ENCODE results near the gene DENND1A. TPM values are rescaled to one million over a fixed set of nuclear protein-coding genes. Genes with fewer than 3 reads are reported as not detected.

Gene DENND1A
- total and polyA plus RNA-seq, 11 donors, result 9.8 to 24.0 (median 14.7) TPM

DNA sequence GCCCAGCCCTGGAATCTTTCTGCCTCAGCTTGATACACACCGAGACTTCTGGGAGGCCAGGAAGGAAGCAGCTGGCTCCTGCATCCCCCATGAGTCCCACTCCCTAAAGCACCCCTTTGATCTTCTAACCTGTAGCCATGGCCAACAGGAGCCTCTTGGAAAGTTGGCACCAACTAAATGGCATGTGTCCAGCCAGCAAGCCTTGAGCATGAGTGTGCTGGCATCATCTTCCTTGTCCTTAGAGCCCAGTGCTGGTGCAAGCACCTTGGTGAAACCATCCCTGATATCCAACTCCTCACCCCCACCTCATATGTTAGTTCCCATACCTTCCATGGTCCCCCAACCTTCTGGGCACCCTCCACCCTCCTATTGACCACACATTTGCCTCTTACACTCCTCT is 443.5 kb downstream of the DENND1A start:
- no peak overlapping the region for H3K4me3 ChIP-seq
- WGBS, 4 donors, result 69 to 83% (median 79%) methylated on average over 1 of the region's 1 CpG; no CpG with 5 or more reads in 1 of the 4 donors
- DNase-seq, result no peak
- no peaks in the 10 kb centered on the region for H3K27me3 ChIP-seq
- no peaks in the 10 kb centered on the region for H3K36me3 ChIP-seq
- no peak overlapping the region for H3K27ac ChIP-seq
- H3K4me1 ChIP-seq, result no peaks in the 10 kb centered on the region
- ATAC-seq, result peak in 1 of 4 donors; percentile 34
- no peaks in the 10 kb centered on the region for H3K9me3 ChIP-seq
- intact Hi-C loops (cut with DNase I), result no loop called here
- TF ChIP-seq, protein P1, sequence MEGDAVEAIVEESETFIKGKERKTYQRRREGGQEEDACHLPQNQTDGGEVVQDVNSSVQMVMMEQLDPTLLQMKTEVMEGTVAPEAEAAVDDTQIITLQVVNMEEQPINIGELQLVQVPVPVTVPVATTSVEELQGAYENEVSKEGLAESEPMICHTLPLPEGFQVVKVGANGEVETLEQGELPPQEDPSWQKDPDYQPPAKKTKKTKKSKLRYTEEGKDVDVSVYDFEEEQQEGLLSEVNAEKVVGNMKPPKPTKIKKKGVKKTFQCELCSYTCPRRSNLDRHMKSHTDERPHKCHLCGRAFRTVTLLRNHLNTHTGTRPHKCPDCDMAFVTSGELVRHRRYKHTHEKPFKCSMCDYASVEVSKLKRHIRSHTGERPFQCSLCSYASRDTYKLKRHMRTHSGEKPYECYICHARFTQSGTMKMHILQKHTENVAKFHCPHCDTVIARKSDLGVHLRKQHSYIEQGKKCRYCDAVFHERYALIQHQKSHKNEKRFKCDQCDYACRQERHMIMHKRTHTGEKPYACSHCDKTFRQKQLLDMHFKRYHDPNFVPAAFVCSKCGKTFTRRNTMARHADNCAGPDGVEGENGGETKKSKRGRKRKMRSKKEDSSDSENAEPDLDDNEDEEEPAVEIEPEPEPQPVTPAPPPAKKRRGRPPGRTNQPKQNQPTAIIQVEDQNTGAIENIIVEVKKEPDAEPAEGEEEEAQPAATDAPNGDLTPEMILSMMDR (IDR thresholded peaks at IDR 0.05), result no peak
- TF ChIP-seq POLR2A (IDR thresholded peaks at IDR 0.05), result no peak

DNA sequence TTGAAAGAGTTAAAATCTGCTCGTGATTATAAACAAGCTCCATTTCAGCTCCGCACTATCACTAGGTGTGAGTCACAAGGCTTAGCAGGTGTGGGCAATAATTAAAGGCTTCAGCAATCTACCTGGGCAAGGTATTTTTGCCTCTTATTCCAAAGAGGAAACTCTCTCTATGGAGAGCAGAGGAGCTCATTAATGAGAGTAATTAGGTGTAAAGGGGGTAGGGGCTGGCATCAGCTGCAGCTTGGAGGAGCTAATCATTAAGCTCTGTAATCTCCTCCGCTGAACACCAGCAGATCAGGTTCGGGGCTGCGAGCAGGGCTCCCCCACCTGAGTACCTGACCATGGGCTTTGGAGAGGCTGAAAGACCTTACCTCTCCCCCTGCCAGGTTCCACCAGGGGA is 444.7 kb downstream of the DENND1A start:
- DNase-seq (no peak), ATAC-seq (no peak)
- Histone ChIP-seq H3K9me3 (no peaks in the 10 kb centered on the region), H3K4me1 (no peaks in the 10 kb centered on the region), H3K27me3 (no peaks in the 10 kb centered on the region), H3K27ac (no peak overlapping the region), H3K36me3 (no peaks in the 10 kb centered on the region), H3K4me3 (no peak overlapping the region)
- TF ChIP-seq, protein P1 (IDR thresholded peaks at IDR 0.05), result no peak
- no peak for TF ChIP-seq POLR2A (IDR thresholded peaks at IDR 0.05)
- intact Hi-C loops (cut with DNase I), result no loop called here
- 88 to 93% (median 92%) methylated on average over 5 of the region's 5 CpGs for WGBS, 4 donors

DNA sequence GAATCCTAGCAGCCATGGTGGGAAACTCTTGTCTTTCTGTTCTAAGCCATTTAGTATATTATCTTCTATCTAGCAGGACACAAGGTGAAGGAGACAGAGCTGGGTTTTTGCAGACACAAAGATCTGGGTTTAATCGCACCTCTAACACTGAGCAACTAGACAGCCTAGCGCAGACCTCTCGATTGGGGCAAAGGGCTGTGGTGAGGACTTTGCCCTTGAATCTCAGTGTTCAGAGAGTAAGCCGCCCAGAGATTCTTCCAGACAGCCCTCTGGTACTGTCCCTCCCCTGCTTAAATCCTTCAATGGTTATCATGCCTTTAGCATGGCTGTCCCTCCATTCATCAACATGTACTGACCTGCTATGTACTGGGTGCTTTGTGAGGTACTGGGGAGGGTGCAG is 445.8 kb downstream of the DENND1A start:
- 95 to 100% (median 97%) methylated on average over 2 to 4 of the region's 4 CpGs for WGBS, 4 donors
- Histone ChIP-seq H3K27me3 (no peaks in the 10 kb centered on the region), H3K4me1 (peaks cover 0 to 7% (median 0%) of the 10 kb centered on the region in 12 donors), H3K36me3 (no peaks in the 10 kb centered on the region), H3K9me3 (no peaks in the 10 kb centered on the region), H3K27ac (no peak overlapping the region), H3K4me3 (no peak overlapping the region)
- no peak for TF ChIP-seq POLR2A (IDR thresholded peaks at IDR 0.05)
- TF ChIP-seq, protein P1 (IDR thresholded peaks at IDR 0.05), result no peak
- intact Hi-C loops (cut with DNase I), result no loop called here
- no peak for ATAC-seq
- DNase-seq, result no peak

DNA sequence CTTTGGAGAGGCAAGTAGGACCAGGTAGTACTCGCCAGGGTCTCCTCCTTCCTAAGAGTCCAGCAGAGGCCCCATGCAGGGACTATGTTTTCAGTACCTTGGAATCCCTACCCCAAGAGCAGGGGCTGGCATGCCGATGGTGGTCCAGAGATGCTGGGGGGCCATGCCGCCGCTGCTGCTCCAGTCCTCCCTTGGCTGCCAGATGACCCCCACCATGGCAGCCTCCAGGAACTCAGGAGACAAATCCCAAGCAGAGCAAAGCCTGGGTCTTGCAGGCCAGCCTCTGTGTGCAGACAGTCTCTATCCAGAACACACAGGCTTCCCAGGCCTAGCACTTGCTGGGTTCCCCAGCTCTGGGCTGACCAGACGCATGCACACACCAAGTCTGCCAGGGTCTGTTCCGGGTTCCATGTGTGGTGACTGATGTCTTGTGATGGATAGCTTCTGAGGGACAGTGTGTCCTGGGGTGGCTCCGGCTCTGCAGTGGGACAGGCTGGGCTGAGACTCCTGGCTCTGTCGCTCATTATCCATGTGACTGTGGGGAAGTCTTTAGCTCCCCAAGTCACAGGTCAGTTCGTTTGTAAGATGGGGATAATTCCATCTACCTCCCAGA is 446.6 kb downstream of the DENND1A start:
- Histone ChIP-seq H3K9me3 (no peaks in the 10 kb centered on the region), H3K36me3 (no peaks in the 10 kb centered on the region), H3K27ac (no peak overlapping the region), H3K4me1 (peaks cover 0 to 12% (median 0%) of the 10 kb centered on the region in 12 donors), H3K27me3 (no peaks in the 10 kb centered on the region), H3K4me3 (no peak overlapping the region)
- no peak for TF ChIP-seq POLR2A (IDR thresholded peaks at IDR 0.05)
- TF ChIP-seq, protein P1 (IDR thresholded peaks at IDR 0.05), result no peak
- intact Hi-C loops (cut with DNase I), result no loop called here
- WGBS, 4 donors, result 90 to 94% (median 90%) methylated on average over 6 to 9 of the region's 9 CpGs
- no peak for ATAC-seq
- no peak for DNase-seq

Data from heart left ventricle (tissue), 16 donors.